ENCODE measurements around the gene EMC8. TPM values are rescaled to one million over a fixed set of nuclear protein-coding genes. Genes with fewer than 3 reads are reported as not detected.

The EMC8 gene
- total RNA-seq, 1 experiment from 2014 or later = 57.9 TPM

DNA sequence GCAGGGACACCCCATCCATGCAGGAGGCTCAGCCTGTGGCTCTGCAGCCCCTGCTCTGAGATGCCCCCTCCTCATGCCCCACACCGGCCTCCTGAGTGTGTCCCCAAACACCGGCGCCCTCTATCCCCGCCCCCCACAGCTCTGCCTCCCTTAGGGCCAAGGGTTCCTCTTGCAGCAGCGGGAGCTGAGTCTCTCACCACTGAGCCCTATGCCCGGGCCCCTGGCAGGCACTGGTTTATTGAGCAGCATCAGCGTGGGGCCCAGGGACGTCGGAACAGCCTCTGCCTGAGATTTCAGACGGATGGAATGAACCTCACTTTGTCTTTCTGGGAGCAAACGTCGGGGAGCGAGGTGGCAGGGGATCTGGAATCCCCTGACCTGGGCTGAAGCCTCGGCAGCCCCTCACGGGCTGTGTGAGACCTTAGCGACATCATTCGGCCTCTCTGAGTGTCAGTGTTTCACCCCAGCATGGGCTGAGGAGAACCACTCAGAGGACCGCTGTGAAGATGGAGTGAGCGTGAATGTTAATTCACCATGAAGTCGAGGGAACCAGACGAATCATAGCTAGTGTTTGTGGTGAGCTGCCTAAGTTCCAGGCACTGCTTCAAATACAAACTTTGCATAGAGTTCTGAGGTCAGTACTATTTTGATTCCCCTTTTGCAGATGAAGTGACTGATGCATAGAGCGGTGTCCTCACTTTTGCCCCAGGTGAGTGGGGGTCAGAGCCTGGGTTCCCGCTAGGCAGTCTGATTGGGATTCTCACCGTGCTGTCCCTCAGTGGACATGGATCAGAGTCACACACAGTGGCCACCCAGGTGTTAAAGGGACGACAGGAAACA lies 43.2 kb downstream of the EMC8 start:
- no peak for DNase-seq (ENCODE audit: low spot score)

DNA sequence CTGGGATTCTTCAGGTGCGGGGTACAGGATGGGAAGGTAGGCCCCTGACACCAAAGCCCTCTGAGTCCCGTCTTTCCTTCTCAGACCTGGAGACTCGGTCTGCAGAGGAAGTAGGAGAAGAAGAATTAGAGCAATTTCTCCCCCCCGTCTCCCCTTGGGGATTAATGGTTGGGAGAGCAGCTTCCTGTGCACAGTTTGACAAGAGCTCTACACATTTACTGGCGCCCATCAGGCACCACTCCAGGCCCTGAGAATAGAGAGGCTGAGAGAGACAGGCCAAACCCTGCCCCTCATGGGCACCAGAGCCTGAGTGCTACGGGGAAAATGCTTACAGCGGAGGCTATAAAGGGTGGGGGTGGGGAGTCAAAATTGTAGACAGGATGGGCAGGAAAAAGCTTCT lies 44.9 kb downstream of the EMC8 start:
- DNase-seq (ENCODE audit: low spot score) = no peak

DNA sequence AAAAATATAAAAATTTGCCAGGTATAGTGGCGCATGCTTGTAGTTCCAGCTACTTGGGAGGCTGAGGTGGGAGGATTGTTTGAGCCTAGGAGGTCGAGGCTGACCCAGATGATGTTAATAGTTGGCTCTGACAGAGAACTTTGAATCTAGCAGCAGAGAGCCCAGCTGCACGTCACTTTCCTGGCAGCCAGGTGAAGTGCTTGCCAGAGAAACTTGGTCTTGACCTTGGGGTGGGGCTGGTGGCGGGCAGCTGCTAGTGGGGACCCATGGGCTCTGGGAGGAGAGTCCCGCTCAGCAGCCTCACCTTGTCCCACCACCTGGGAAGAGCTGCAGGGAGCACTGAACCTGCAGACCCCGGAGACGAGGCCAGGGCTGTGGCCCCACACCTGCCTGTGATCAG lies 45.4 kb downstream of the EMC8 start:
- DNase-seq (ENCODE audit: low spot score) = no peak

DNA sequence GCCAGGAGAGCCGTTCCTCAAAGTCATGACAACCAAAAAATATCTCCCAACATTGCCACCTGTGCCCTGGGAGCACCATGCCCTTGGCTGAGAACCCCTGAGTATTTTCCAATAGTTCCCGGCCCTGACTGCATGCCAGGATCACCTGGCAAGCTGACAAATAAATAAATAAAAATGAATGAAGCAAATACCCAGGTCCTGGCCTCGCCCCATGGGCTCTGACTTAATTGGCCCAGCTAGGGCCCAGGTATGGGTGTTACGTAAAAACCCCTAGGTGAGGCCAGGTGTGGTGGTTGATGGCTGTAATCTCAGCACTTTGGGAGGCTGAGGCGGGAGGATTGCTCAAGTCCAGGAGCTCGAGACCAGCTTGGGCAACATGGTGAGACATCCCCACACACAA lies 45.8 kb downstream of the EMC8 start:
- DNase-seq (ENCODE audit: low spot score) = no peak

DNA sequence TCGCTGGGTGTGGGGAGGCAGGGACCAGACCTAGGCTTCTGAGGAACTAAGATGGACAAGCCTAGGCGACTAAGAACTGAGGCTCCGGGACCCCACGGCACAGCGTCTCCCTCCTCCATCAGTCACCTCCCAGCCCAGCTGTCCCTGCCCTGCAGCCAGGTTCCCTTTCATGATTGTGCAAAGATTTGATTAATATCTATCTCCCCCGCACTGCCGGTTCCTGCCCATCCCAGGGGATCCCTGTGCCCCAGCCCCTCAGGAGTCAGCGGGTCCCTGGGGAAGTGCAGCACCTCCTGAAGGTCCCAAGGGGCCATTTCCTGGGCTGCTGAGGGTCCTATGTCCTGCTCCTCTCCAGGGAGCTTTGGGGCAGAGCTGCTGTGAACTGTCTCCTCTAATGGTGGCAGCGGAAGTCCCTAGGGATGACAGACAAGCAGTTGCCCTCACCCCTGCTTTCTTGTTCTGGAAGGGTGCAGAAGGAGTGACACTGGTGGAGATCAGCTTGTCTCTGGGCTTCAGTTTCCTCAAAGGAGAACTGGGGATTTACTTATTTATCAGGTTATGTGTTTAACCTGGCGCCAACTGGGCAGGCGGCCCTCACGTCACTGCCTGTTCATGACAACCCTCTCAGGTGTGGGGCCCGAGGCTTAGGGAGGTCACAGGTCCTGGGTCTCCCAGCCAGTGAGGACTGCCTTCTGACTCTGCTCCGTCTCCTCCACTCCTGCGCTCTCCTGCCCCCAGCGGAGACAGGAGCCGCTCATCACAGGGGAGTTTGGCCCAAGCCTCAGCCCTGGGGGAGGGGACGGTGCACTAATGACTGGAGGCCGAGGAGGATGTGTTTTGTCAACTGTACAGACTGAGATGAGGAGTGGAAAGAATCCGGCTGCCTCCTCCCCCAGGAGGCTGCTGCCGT lies 46.6 kb downstream of the EMC8 start:
- no peak for DNase-seq (ENCODE audit: low spot score)

DNA sequence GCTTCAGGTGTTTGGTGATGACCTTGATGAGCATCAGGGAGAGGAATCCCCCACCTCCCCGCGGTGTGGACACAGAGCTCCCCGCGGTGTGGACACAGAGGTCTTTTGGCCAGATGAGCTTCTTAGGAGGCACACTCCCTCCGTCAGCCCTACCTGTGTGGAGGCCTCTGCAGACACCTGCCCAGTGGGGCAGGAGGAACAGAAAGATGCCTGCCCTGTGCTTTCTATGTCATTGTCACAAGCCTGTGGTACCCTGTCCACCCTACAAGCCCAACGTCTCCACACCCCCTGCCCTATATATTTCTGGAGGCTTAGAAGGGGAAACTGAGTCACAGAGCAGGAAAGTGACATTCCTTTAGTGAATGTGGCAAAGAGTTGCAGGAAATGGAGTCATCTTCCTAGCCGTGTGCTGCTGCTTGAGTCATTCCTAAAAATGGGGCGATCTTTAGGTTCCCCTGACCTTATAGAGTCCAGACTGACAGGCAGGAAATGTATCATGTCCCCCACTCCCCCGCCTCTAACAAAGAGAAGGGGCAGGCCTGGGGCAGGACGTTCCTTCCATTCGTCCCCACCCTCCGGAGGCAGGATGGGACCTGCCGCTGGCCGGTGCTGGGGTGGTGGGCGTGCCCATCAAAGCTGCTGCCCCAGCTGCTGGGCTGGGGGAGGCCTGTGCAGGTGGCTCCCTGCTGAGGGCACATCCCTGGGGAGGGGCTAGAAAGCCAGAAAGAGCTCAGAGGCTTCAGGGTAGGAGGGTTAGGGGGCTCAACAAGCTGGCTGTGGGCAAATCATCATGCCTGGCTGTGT lies 47.4 kb downstream of the EMC8 start:
- no peak for DNase-seq (ENCODE audit: low spot score)

DNA sequence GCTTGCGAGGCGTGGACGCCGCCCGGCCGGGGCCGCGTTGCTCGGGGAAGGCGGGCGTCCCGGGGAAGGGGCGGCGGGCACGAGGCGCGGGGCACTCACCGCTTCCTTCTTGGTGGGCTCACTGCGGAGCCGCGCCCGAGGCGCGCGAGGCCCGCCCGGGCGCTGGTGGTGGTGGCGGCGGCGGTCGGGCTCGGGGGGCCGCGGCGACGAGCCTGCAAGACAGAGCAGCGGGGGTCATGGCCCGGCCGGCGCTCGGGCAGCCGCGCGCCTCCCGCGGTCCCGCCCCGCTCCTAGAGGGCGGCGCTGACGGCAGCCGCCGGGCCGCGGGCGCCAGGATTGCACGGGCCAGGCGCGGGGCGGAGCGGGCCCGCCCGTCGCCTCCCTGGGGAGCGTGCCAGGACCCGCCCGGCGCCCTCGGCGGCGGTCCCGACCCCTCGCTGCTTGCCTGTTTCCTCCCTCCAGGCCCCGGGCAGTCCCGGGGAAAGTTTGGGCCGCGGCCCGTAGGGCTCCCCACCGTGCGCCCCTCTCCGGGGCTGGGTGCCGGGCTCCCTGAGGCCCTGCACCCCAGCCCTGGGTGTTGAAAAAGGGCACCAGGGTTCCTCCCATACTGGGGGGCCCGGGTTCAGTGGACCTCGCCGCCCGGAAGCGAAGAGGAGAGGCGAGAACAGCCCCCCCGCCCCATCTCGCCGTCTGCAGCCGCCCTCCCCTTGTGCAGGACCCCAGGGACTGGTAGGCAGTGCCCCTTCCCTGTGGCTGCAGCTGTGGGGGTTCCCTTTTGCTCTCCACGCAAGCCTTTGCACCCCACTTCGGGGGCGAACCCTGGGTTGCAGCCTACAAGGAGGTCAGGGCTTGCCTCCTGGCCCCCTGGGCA lies 48.3 kb downstream of the EMC8 start, which contains the start of gene C16orf74:
Gene C16orf74, minus strand, starts transcription at position 270 of the 871 bp plus-strand sequence. CDS start 15,879 bp downstream, outside the sequence.
- DNase-seq (ENCODE audit: low spot score) = no peak

DNA sequence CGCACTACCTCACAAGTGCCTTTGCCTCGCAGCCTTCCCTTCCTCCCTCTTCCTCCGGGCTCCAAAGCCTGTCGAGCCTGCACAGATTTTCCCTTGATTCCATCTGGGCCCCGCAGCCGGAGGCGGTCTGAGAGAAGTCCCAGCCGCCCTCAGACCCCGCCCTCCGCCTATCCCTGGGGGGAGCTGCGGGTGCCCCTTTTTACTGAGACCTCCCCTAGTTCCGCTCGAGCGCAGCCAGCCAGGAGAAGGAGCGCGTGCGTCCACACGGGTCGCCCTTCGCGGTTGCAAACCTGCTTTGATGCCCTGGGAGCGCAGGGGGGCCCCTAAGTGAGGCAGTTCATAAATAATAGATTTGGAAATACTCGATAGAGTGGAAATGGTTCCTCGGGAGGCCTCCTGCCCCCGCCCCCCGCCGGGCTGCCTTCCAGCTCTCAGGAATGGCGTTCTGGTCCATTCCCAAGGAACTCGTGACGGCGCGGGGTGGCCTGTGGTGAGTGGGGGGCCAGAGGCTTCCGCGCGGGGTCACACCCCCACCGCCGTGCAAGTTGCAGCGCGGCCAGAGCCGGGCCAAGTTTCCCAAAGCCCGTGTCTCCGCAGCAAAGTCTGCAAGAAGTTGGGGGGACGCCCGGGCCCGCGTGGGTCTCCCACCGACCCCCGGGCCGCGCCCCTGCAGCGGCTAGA lies 49.1 kb downstream of the EMC8 start:
- DNase-seq (ENCODE audit: low spot score) = no peak

DNA sequence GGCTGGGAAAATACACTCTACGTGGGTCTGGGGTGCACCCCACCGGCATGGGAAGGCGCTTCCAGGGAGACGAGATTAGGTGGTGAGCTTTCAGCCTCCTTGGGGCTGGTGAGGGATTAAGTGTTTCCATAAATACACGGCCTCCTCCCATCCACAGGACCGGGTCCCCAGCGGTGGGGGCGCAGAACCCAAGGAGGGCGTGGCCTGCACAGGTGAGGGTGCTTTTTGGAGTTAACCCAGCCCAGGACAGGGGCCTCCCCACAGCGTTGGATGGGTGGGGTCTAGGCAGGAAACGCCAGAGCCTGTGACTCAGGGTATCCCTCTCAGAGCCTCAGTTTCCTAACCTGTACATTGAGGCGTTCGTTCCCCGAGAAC lies 49.6 kb downstream of the EMC8 start:
- DNase-seq (ENCODE audit: low spot score) = no peak

DNA sequence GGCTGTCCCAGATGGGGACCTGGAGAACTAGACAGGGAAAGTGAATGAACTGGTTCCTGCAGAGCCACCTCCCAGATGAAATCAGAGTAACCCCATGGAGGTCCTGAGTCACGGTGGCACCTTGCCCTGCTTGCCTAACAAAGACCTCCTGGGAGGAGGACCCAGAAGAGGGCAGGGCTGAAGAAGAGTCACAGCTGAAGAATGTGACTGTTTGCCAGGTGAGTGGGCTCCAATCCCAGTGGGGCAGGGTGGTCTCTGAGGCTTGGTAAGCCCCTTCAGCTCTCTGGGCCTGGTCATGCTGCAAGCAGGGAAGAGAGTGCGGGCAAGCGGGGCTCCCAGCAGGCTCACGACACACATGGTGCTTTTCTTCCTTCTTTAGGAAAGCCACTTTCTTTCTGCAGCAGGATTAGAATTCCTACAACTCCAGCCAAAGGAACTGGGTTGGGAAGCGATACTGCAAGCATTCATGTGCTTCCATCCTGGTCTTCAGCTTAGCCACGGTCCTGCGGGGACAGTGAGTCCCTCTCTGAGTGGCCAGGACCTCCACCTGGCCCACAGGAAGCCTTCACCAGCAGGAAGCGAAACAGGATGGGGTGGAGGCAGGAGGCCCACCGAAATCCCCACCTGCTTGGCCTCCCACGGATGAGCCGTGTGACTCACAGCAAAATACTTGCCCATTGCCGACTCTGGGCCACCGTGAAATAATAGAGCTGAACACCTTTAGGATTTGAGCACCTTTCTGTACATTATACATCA lies 52.7 kb downstream of the EMC8 start:
- no peak for DNase-seq (ENCODE audit: low spot score)

DNA sequence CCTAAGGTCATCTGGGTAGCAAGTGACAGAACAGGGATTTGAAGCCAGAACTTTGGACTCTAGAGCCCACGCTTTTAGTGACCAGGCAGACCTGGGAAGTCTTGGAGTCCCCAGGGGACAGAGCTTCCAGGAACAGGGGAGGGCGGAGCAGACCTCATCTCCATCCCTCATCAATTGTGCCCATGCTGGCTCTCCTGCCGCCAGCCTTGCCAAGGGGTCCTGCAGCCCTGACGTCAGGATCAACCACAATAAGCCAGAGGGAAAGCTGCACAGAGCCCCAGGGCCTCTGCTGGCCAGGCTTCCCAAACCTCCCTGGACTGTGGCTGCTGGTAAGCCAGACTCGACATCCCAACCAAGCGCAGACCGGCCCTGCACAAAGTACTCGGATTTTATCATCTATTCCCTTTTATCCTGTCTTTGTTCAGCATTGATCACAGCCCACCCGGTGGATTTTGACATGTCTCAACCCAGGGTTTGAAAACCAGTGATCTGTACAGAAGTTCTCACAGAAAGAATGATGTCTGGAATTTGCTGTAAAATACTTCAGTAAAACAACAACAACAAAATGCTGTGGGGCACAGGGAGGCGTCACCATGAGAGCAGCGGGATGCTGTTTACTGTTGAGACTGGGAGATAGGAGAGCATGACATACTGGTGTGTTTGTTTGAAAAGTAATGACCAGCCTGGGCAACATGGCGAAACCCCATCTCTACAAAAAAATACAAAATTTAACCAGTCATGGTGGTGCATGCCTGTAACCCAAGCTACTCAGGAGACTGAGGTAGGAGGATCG lies 60.2 kb downstream of the EMC8 start:
- no peak for DNase-seq (ENCODE audit: low spot score)

DNA sequence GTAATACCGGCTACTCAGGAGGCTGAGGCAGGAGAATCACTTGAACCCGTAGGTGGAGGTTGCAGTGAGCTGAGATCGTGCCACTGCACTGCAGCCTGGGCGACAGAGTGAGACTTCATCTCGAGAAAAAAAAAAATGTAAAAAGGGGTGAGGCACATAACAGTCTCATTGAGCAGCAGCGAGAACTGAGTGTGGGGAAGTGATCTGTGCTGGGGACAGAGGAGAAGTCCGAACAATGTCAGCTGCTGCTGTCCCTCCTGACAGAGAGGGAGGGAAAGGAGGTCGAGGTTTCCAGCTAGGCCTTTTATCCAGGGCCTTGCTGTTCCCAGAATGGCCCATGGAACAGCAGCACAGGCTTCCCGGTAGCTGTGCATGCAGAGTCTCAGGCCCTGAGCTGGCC lies 62.4 kb downstream of the EMC8 start:
- DNase-seq (ENCODE audit: low spot score) = no peak

DNA sequence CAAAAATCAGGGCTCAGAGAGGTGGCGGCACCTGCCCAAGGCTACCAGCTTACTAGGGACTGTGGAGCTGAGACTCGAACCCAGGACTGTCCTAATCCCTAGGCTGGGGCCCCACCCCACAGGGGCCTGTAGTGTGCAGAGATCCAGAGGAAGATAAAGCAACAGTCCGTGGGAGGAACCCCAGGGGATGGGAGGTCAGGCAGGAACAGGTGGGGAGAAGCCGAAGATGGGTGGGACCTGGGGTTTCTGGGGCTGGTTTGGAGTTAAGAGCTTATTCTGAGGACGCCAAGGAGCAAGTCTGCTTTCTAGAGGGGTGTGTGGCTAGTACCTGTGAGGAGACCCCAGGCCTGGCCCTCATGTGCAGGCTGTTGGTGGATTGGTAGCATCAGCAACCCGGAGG lies 63.4 kb downstream of the EMC8 start:
- no peak for DNase-seq (ENCODE audit: low spot score)

DNA sequence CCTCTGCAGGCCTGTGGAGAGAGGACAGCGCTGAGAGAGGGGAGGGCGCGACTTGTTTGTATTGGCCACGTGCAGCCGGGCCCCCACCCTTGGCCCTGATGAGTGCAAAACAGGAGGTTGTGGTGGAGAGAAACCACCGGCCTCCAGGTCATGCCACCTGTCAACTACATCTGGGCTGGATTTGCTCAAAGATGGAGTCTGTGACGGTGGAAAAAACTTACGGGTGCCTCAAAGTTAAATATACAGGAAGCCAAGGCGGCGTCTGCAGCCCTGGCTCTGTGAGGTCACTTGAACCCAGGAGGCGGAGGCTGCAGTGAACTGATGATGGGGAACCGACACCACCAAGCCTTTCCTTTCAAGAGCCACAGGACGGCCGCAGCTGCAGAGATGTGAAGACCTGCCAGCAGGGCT lies 64.1 kb downstream of the EMC8 start:
- DNase-seq (ENCODE audit: low spot score) = no peak

DNA sequence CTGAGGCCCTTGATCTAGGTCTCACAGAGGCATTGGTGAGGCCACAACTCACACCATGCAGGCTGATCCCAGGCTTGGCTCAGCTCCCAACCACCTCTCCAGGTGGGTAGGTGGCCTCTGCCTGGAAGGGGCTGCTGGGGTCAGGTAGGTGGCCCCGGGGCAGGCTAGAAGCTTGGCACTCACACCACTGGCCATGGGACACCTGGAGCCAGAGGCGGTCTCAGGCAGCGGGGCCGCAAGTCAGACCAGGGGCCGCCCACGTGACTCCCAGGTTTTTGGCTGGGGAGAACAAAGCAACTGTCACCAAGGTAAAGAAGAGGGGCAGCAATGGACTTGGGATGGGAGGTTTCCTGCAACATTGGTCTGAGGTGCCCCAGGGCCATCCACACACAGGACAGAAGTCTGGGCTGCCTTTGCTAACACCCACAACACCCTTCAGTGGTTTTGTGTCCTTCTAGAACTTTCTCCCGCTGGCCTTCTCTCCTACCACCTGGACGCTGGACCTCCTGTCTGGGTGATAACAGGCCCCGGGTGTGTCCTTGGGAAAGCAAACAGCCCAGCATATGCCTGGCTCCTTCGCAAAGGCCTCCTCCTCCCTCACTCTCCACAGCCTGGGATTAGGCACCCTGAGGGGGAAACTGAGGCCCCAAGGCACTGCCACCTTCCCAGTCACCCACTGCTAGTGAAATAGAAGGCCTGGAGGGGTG lies 64.9 kb downstream of the EMC8 start:
- no peak for DNase-seq (ENCODE audit: low spot score)

DNA sequence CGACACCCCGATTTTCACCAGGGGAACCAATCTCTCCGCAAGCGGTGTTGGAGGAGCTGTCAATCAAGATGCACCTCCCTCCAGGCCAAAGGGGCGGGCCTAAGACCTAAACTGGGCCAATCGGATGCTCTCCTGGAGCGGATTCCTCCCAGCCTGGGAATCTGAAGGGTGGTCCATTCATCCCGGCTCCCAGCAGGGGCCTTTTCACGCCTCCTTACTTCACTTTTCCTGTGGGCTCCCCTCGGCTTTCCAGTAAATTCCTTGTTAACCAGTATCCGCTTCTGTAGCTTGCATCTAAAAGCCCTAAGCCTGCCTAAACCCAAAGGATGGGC lies 65.5 kb downstream of the EMC8 start:
- no peak for DNase-seq (ENCODE audit: low spot score)

DNA sequence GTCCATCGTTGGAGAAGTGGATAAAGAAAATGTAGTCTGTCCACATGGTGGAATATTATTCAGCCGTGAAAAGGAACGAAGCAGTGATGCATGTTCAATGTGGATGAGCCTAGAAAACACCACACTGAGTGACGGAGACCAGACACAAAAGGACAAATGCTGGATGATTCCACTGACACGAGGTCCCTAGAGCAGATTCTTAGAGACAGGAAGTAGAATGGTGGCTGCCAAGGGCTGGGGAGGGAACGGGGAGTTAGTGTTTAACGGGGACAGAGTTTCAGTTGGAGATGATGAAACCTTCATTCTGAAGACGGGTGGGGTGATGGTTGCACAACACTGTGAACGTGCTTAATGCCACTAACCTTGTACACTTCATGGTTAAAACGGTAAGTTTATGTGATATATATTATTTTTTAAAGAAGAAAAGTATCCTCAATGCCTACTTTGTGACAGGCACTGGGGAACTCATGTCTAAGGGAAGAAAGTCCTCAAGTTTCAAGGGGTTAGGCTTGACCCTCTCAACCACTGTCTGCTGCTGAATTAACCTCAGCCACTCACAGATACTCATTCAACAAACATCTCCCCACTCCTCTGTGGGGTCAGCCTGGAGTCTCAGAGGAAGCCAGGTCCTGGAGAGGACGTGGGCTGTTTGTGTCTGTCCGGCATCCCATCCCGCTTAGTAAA lies 66.0 kb downstream of the EMC8 start:
- no peak for DNase-seq (ENCODE audit: low spot score)

DNA sequence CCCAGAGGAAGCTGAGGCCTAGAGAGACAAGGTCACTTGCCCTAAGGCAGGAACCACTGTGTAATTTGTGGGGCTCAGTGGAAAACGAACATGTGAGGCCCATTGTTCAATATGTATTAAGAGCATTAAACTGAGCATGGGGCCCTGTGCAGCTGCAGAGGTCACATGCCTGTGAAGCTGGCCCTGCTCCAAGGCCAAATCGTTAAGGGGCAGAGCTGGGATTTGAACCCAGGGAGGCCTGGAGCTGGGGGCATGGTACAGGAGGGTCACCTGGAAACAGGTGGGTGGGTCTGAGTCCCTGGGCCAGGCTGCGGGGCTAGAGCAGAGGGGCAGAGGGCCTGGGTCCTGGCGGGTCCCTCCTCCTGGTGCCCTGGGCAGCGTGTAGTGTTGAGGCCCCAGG lies 68.2 kb downstream of the EMC8 start:
- DNase-seq (ENCODE audit: low spot score) = no peak
